ENCODE measurements around the gene LMTK3. TPM values are rescaled to one million over a fixed set of nuclear protein-coding genes. Genes with fewer than 3 reads are reported as not detected.
"Not testable (repeated sequence)": the region's sequence is repeated elsewhere in the genome, so short reads cannot be mapped to it uniquely, and the experiment has no call there.

Gene LMTK3
- polyA plus RNA-seq, 1 donor = not detected

- DNase-seq (ENCODE audit: low read depth) = no peak
These were observed 28.0 kb upstream of the LMTK3 start for GRCh38 chr19:48539503-48540096.

GRCh38 chr19:48538057-48538456, 26.4 kb upstream of the LMTK3 start:
- not testable (repeated sequence) for DNase-seq (ENCODE audit: low read depth)

- DNase-seq (ENCODE audit: low read depth) = no peak
These were observed 25.9 kb upstream of the LMTK3 start for GRCh38 chr19:48537541-48537940.

- DNase-seq (ENCODE audit: low read depth) = no peak
These were observed 22.1 kb upstream of the LMTK3 start for GRCh38 chr19:48533770-48534169.

GRCh38 chr19:48530770-48531169, 19.1 kb upstream of the LMTK3 start:
- no peak for DNase-seq (ENCODE audit: low read depth)

- DNase-seq (ENCODE audit: low read depth) = no peak
These were observed 18.6 kb upstream of the LMTK3 start for GRCh38 chr19:48530066-48530720.

GRCh38 chr19:48529156-48529555, 17.5 kb upstream of the LMTK3 start:
- no peak for DNase-seq (ENCODE audit: low read depth)

GRCh38 chr19:48524732-48525131, 13.1 kb upstream of the LMTK3 start:
- DNase-seq (ENCODE audit: low read depth) = no peak

GRCh38 chr19:48524221-48524620, 12.6 kb upstream of the LMTK3 start:
- DNase-seq (ENCODE audit: low read depth) = no peak

GRCh38 chr19:48520134-48520533, 8.5 kb upstream of the LMTK3 start:
- DNase-seq (ENCODE audit: low read depth) = no peak

- not testable (repeated sequence) for DNase-seq (ENCODE audit: low read depth)
These were observed 7.8 kb upstream of the LMTK3 start for GRCh38 chr19:48519426-48519825.

- no peak for DNase-seq (ENCODE audit: low read depth)
These were observed 6.6 kb upstream of the LMTK3 start for GRCh38 chr19:48518207-48518606.

- DNase-seq (ENCODE audit: low read depth) = no peak
These were observed 4.9 kb upstream of the LMTK3 start for GRCh38 chr19:48516536-48516935.

GRCh38 chr19:48514123-48514458, 2.5 kb upstream of the LMTK3 start:
- DNase-seq (ENCODE audit: low read depth) = no peak

GRCh38 chr19:48513289-48514122, 1.9 kb upstream of the LMTK3 start:
- DNase-seq (ENCODE audit: low read depth) = no peak

- DNase-seq (ENCODE audit: low read depth) = no peak
These were observed 1.1 kb upstream of the LMTK3 start for GRCh38 chr19:48512504-48513288.

GRCh38 chr19:48511321-48511731, 309 bp downstream of the LMTK3 start:
- DNase-seq (ENCODE audit: low read depth) = no peak

- no peak for DNase-seq (ENCODE audit: low read depth)
These were observed 990 bp downstream of the LMTK3 start for GRCh38 chr19:48510421-48511268.

- DNase-seq (ENCODE audit: low read depth) = no peak
These were observed 2.0 kb downstream of the LMTK3 start for GRCh38 chr19:48509467-48510194.

- DNase-seq (ENCODE audit: low read depth) = no peak
These were observed 2.8 kb downstream of the LMTK3 start for GRCh38 chr19:48508729-48509411.

All from forelimb muscle (tissue), 1 donor.